Measurements from ENCODE around the gene SLC12A3.

- TF ChIP-seq CTCF (IDR thresholded peaks at IDR 0.05) (no peak), EZH2phosphoT487 (IDR thresholded peaks at IDR 0.05) (no peak)
Measured at GRCh38 chr16:56946767-56947603, 82.0 kb downstream of the SLC12A3 start.
